ENCODE results near the gene DDIT4.

Gene DDIT4

GRCh38 chr10:72255977-72256729 lies 17.6 kb upstream of the DDIT4 start:
- no peak for TF ChIP-seq TAF1 (IDR thresholded peaks at IDR 0.05; ENCODE audit: borderline replicate concordance, insufficient read depth, low read length)
- no peak for TF ChIP-seq POLR2AphosphoS5 (IDR thresholded peaks at IDR 0.05; ENCODE audit: low read depth, low read length)
- no peak for TF ChIP-seq SIN3A (IDR thresholded peaks at IDR 0.05; ENCODE audit: borderline replicate concordance, insufficient read depth, low read length)
- TF ChIP-seq REST (IDR thresholded peaks at IDR 0.05; ENCODE audit: insufficient read depth in 1 of 2, low read depth in 2 of 2, low read length in 2 of 2), result no peak
- no peak for TF ChIP-seq FOXP2 (optimal IDR thresholded peaks at IDR 0.05; ENCODE audit: borderline replicate concordance, extremely low read depth, extremely low read length, insufficient read depth)

DNA sequence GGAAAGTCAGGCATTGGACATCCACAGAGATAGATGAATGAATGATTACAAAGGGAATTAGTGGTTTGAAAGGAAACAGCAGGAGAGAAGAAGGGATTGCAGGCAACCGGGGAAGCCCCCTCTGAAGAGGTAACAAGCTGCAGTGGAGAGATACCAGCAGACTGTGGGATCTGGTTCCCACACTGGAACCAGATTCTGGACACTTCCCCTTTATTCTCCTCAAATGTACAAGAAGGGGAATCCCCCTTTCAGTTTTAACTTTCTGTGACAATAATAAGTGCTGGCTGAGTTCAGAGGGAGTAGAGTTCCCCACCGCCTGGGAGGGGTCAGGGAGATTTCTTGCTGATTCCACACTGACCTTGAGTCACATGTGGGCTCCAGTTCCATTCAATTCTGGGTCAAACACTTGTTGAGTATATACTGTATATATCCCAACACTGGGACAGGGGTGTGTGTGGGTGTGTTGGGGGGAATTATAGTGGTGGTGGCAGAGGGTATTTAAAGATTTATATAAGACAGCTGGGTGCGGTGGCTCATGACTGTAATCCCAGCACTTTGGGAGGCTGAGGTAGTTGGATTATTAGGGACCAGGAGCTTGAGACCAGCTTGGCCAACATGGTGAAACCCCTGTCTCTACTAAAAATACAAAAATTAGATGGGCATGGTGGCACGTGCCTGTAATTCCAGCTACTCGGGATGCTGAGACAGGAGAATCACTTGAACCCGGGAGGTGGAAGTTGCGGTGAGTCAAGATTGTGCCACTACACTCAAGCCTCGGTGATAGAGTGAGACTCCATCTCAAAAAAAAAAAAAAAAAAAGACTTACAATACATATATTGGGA lies 16.5 kb upstream of the DDIT4 start:
- no peak for TF ChIP-seq POLR2AphosphoS5 (IDR thresholded peaks at IDR 0.05; ENCODE audit: low read depth, low read length)
- no peak for TF ChIP-seq REST (IDR thresholded peaks at IDR 0.05; ENCODE audit: insufficient read depth in 1 of 2, low read depth in 2 of 2, low read length in 2 of 2)
- no peak for TF ChIP-seq TAF1 (IDR thresholded peaks at IDR 0.05; ENCODE audit: borderline replicate concordance, insufficient read depth, low read length)
- TF ChIP-seq FOXP2 (optimal IDR thresholded peaks at IDR 0.05; ENCODE audit: borderline replicate concordance, extremely low read depth, extremely low read length, insufficient read depth), result no peak
- no peak for TF ChIP-seq SIN3A (IDR thresholded peaks at IDR 0.05; ENCODE audit: borderline replicate concordance, insufficient read depth, low read length)

DNA sequence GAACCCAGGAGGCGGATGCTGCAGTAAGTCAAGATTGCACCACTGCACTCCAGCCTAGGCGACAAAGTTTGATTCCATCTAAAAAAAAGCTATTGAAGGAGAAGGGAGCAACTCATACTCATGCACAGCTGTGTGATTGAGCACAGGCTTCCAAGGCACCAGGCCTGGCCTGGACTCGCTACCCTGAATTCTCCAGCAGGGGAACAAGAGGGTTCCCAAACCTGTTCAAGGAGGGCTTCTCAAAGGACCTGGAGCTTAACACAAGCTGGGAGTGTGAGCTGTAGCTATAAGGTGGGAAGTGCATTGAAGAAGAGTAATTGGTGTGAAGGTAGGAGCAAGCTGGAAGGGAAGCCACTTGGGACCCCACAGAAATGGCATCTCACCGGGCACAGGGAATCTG lies 15.1 kb upstream of the DDIT4 start:
- TF ChIP-seq REST (IDR thresholded peaks at IDR 0.05; ENCODE audit: insufficient read depth in 1 of 2, low read depth in 2 of 2, low read length in 2 of 2), result no peak
- TF ChIP-seq SIN3A (IDR thresholded peaks at IDR 0.05; ENCODE audit: borderline replicate concordance, insufficient read depth, low read length), result no peak

DNA sequence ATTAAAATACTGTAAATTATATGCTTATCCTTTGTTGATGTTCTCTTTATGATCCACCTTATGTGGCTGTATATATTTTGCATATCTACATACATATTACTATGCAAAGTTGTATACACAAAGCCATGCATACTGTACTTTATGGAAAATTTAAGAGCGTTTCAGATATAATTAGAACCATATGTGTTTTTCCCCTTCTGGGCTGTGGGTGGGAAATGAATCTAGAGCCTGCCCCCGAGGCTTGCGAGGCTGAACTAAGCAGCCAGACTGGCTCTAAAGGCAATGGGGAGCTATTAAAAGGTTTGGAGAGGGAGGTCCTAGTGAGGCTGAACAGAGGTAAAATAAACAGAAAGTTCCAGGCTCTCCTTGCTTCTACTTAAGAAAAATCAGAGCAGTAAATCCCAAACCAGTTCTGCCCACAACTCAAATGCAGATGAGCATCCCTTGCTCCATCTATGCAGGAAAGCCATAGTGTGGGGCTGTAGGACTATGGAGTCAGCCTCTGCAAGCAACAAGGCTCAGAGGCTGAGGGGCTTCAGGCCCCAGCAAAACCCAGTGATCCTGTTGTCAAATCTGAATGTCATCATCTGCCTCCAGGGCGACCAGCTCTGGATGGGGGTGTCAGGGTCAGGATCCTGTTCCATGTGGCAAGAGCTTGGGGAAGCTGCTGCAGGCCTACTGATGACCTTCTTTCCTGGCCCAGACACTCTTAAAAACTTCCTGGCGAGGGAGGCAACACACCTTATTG lies 14.1 kb upstream of the DDIT4 start:
- TF ChIP-seq TAF1 (IDR thresholded peaks at IDR 0.05; ENCODE audit: borderline replicate concordance, insufficient read depth, low read length) (no peak), REST (IDR thresholded peaks at IDR 0.05; ENCODE audit: insufficient read depth in 1 of 2, low read depth in 2 of 2, low read length in 2 of 2) (no peak), SIN3A (IDR thresholded peaks at IDR 0.05; ENCODE audit: borderline replicate concordance, insufficient read depth, low read length) (no peak), POLR2AphosphoS5 (IDR thresholded peaks at IDR 0.05; ENCODE audit: low read depth, low read length) (no peak), FOXP2 (optimal IDR thresholded peaks at IDR 0.05; ENCODE audit: borderline replicate concordance, extremely low read depth, extremely low read length, insufficient read depth) (no peak)

Measured in PFSK-1 (cell line).